ENCODE measurements around the gene PHF20.

GRCh38 chr20:35972462-35972861 is 200.6 kb downstream of the PHF20 start:
- no peak for TF ChIP-seq POLR2A (IDR thresholded peaks at IDR 0.05)
- no peak for TF ChIP-seq CTCF (IDR thresholded peaks at IDR 0.05)

All from ovary (tissue), 3 donors.